K562 (cell line): ENCODE data around the gene SLCO3A1. TPM values are rescaled to one million over a fixed set of nuclear protein-coding genes. Genes with fewer than 3 reads are reported as not detected.

Source experiments
- ATAC-seq: fragments of 200-7000 bp; cut with Tn5 transposase; 3 replicates; pipeline ENCODE4 v1.9.1; 2020; ENCODE audit warnings: moderate library complexity
- BruUV-seq: library from RNA; stranded (reverse); fragments of 400-500 nt; replicated peaks from 2 replicates; lab custom pipeline; 2021; lab: Mats Ljungman, UMichigan
- CTCF ChIA-PET: fragments of 300-600 bp; formaldehyde crosslinking; extraction: SDS; loops from one replicate; lab custom pipeline; 2021; ENCODE audit warnings: low intra/inter-chr PET ratio; lab: Yijun Ruan, JAX
- POLR2A ChIA-PET: fragments of 300-600, 350-650 bp; sonication (Branson Sonifier 250); formaldehyde crosslinking; extraction: SDS; loops from one replicate; lab custom pipeline; 2021; ENCODE audit warnings: antibody characterized with exemption, inconsistent platforms; lab: Yijun Ruan, JAX
- DNase-seq, 4 experiments: peaks; one replicate each; pipeline versions ENCODE4 v3.0.0 to v3.0.0-alpha.2; 2011 to 2018; ENCODE audit warnings: low spot score in 3 of 4, mixed read lengths in 3 of 4; ENCODE audit errors: extremely low read depth in 1 of 4
- FAIRE-seq: peaks from 2 replicates; lab custom pipeline; 2011; peaks lifted over from hg19 to GRCh38; lab: Jason Lieb, UNC
- H2AFZ ChIP-seq: 2 replicates; pipeline ENCODE4 v1.6.0; 2011; ENCODE audit warnings: low read depth, low read length, control low read depth, inconsistent platforms
- H3K27ac ChIP-seq: fragments of 200-600 bp; 3 replicates; pipeline ENCODE4 v1.8.0; 2011; ENCODE audit warnings: low read depth, mild to moderate bottlenecking, control low read depth, inconsistent platforms, low read length, moderate library complexity, mixed read lengths; ENCODE audit errors: extremely low read depth
- H3K27me3 ChIP-seq, 2 experiments: fragments of 300-600 bp in 1 of 2; 2 replicates in 1 of 2; 3 replicates in 1 of 2; pipeline versions ENCODE4 v1.6.0 to v1.8.0; 2011; ENCODE audit warnings: inconsistent platforms in 2 of 2, low read length in 2 of 2, mild to moderate bottlenecking in 1 of 2, mixed read lengths in 1 of 2, moderate library complexity in 1 of 2; ENCODE audit not compliant: control insufficient read depth in 2 of 2, insufficient read depth in 2 of 2
- H3K36me3 ChIP-seq: fragments of 300-600 bp; 3 replicates; pipeline ENCODE4 v1.8.0; 2011; ENCODE audit warnings: mild to moderate bottlenecking, low read length, inconsistent platforms; ENCODE audit not compliant: control insufficient read depth, insufficient read depth
- H3K4me1 ChIP-seq, 2 experiments: fragments of 200-600 bp in 1 of 2; replicated peaks in 1 of 2; 2 replicates in 1 of 2; 3 replicates in 1 of 2; pipeline versions ENCODE4 v1.5.1 to v1.8.0; 2011; ENCODE audit warnings: inconsistent platforms in 2 of 2, low read length in 2 of 2, mild to moderate bottlenecking in 1 of 2, mixed read lengths in 1 of 2, moderate library complexity in 1 of 2; ENCODE audit not compliant: control insufficient read depth in 2 of 2, insufficient read depth in 2 of 2
- H3K4me2 ChIP-seq: 2 replicates; pipeline ENCODE4 v1.6.1; 2011; ENCODE audit warnings: low read length, control low read depth, inconsistent platforms, mixed read lengths; ENCODE audit not compliant: insufficient read depth
- H3K4me3 ChIP-seq: fragments of 200-600 bp; sonication (generic), shearing (Covaris generic); 2 replicates; pipeline ENCODE4 v1.5.1; 2016; ENCODE audit warnings: control low read depth, inconsistent platforms
- H3K79me2 ChIP-seq: fragments of 200-600 bp; 3 replicates; pipeline ENCODE4 v1.8.0; 2011; ENCODE audit warnings: low read length, inconsistent platforms; ENCODE audit not compliant: control insufficient read depth, insufficient read depth
- H3K9ac ChIP-seq, 2 experiments: 2 replicates each; pipeline versions ENCODE4 v1.6.0 to v1.6.1; 2011; ENCODE audit warnings: low read depth in 2 of 2, low read length in 2 of 2, control low read depth in 1 of 2, inconsistent platforms in 1 of 2, mild to moderate bottlenecking in 1 of 2, mixed read lengths in 1 of 2; ENCODE audit not compliant: insufficient read depth in 1 of 2
- H3K9me1 ChIP-seq: one replicate; pipeline ENCODE4 v1.6.0; 2011; ENCODE audit warnings: inconsistent platforms, mild to moderate bottlenecking, low read length, moderate library complexity; ENCODE audit not compliant: control insufficient read depth, insufficient read depth
- H3K9me3 ChIP-seq: replicated peaks from 2 replicates; pipeline ENCODE4 v1.5.1; 2011; ENCODE audit warnings: low read depth, low read length, inconsistent platforms; ENCODE audit not compliant: control insufficient read depth, insufficient read depth
- H4K20me1 ChIP-seq: replicated peaks from 2 replicates; pipeline ENCODE4 v1.6.1; 2011; ENCODE audit warnings: low read length, inconsistent platforms, mixed read lengths; ENCODE audit not compliant: control insufficient read depth, insufficient read depth
- AFF1 ChIP-seq, 2 experiments: fragments of 450-650 bp; IDR thresholded peaks; 2 replicates each; pipeline ENCODE4 v1.6.1; 2018; ENCODE audit warnings: mild to moderate bottlenecking in 2 of 2, low read depth in 1 of 2; ENCODE audit not compliant: partially characterized antibody in 2 of 2
- BACH1 ChIP-seq: fragments of 200-800 bp; sonication (Bioruptor generic); IDR thresholded peaks from 2 replicates; pipeline ENCODE4 v1.6.1; 2016; ENCODE audit warnings: missing genetic modification characterization, missing compliant biosample characterization
- HMG20A ChIP-seq: fragments of 450-650 bp; formaldehyde crosslinking; conservative IDR thresholded peaks from 2 replicates; pipeline ENCODE4 v1.4.0; 2020; ENCODE audit warnings: mild to moderate bottlenecking, mixed read lengths
- HNRNPUL1 ChIP-seq: fragments of 200-400 bp; formaldehyde crosslinking; IDR thresholded peaks from 2 replicates; pipeline ENCODE4 v1.6.1; 2017; ENCODE audit warnings: low read length
- KAT8 ChIP-seq: fragments of 450-650 bp; IDR thresholded peaks from 2 replicates; pipeline ENCODE4 v1.6.1; 2016; ENCODE audit warnings: low read depth, mild to moderate bottlenecking
- MCM5 ChIP-seq: fragments of 450-650 bp; IDR thresholded peaks from 2 replicates; pipeline ENCODE4 v1.6.1; 2016; ENCODE audit warnings: low read depth
- MLX ChIP-seq, 2 experiments: fragments of 450-650 bp in 1 of 2; sonication (generic) in 1 of 2; formaldehyde crosslinking; conservative IDR thresholded peaks; 2 replicates each; pipeline versions ENCODE4 v1.4.0 to v1.8.1; 2020 to 2022; ENCODE audit warnings: mild to moderate bottlenecking in 1 of 2, missing genetic modification reagents in 1 of 2
- NCOA2 ChIP-seq, 2 experiments: fragments of 450-650 bp; IDR thresholded peaks; 2 replicates each; pipeline ENCODE4 v1.6.1; 2018; ENCODE audit warnings: mild to moderate bottlenecking in 2 of 2, moderate library complexity in 1 of 2; ENCODE audit not compliant: partially characterized antibody in 2 of 2
- RNF2 ChIP-seq: sonication (generic); IDR thresholded peaks from 2 replicates; pipeline ENCODE4 v1.6.1; 2016
- SMARCB1 ChIP-seq: IDR thresholded peaks from 2 replicates; pipeline ENCODE4 v1.6.1; 2011; ENCODE audit warnings: improper control_type of control experiment, low read depth; ENCODE audit not compliant: insufficient read length
- TEAD2 ChIP-seq: fragments of 450-650 bp; IDR thresholded peaks from 2 replicates; pipeline ENCODE4 v1.6.1; 2016; ENCODE audit warnings: missing genetic modification characterization, control low read depth, missing compliant biosample characterization
- ZBTB26 ChIP-seq: fragments of 450-650 bp; formaldehyde crosslinking; IDR thresholded peaks from 2 replicates; pipeline ENCODE4 v1.4.0; 2022; ENCODE audit warnings: missing genetic modification characterization
- ZKSCAN3 ChIP-seq: fragments of 250-450 bp; sonication (Bioruptor Pico); IDR thresholded peaks from 2 replicates; pipeline ENCODE4 v1.4.0; 2020
- ZNF12 ChIP-seq: sonication (generic); formaldehyde crosslinking; IDR thresholded peaks from 2 replicates; pipeline ENCODE4 v1.4.0; 2020; ENCODE audit warnings: mild to moderate bottlenecking, missing genetic modification reagents
- ZNF512 ChIP-seq: IDR thresholded peaks from 2 replicates; pipeline ENCODE4 v1.6.1; 2016; ENCODE audit warnings: missing genetic modification characterization, missing compliant biosample characterization
- WGBS: fragments of 100-300 bp; shearing (Covaris generic); methylation state at CpG from one replicate; pipeline ENCODE4 v1.1.6; 2016; ENCODE audit warnings: low coverage, mixed read lengths; ENCODE audit not compliant: insufficient coverage; ENCODE audit errors: missing lambda C conversion rate; 5-methylcytosine and 5-hydroxymethylcytosine counted together
- in situ Hi-C: fragments of 300-500 bp; cut with MboI; formaldehyde crosslinking; loops from 4 replicates; pipeline ENCODE4 v1.15.0; 2018; ENCODE audit warnings: inconsistent platforms, mixed read lengths
- intact Hi-C: fragments of 100-400 bp; cut with micrococcal nuclease; formaldehyde crosslinking; loops from 2 replicates; pipeline ENCODE4 v1.14.2; 2022
- polyA plus RNA-seq, 8 experiments: library from polyadenylated mRNA; depleted of rRNA in 4 of 8; stranded (reverse) in 5 of 8; unstranded in 3 of 8; fragments of >200 nt; fragmentation: Nextera tagmentation in 2 of 8; fragmentation: Illumina TruSeq in 1 of 8; extraction: Ambion mirVana in 2 of 8; extraction: Trizol in 1 of 8; gene quantifications; 2 replicates each; pipeline versions ENCODE4 v1.2.1 to v1.2.3, GENCODE V29; 2011 to 2014; ENCODE audit warnings: inconsistent platforms in 1 of 8, missing spikeins in 1 of 8
- total RNA-seq, 7 experiments: library from RNA; depleted of rRNA in 6 of 7; stranded (reverse); fragments of >200 nt in 6 of 7; fragmentation: Illumina TruSeq in 2 of 7; extraction: Trizol in 2 of 7; gene quantifications; 2 replicates each; pipeline versions ENCODE4 v1.2.1 to v1.2.3, GENCODE V29; 2011 to 2021; ENCODE audit warnings: low replicate concordance in 1 of 7

Gene SLCO3A1
- total and polyA plus RNA-seq, 9 of the 15 experiments (the other 6 are each of a cell fraction or from before 2014, with no cell fraction given): 0.01 to 0.84 (median 0.06) TPM; not detected in 3

- Histone ChIP-seq H3K36me3 (no peaks in the 10 kb centered on the region), H3K4me1 (no peaks in the 10 kb centered on the region), H3K79me2 (no peaks in the 10 kb centered on the region), H3K9me1 (no peaks in the 10 kb centered on the region), H3K9me3 (no peaks in the 10 kb centered on the region), H3K9ac (no peak overlapping the region), H3K4me3 (no peak overlapping the region), H2AFZ (no peak overlapping the region), H3K4me2 (no peak overlapping the region), H3K27ac (no peak overlapping the region), H4K20me1 (no peaks in the 10 kb centered on the region), H3K27me3 (peaks cover 0 to 29% of the 10 kb centered on the region in 2 experiments; a peak in 3 of 5 replicates)
- no peak for FAIRE-seq
- no peak for ATAC-seq
- no TSS peak for BruUV-seq
- intact Hi-C loops (no loop called here), in situ Hi-C loops (no loop called here)
- WGBS: 1% methylated on average over 7 of the region's 7 CpGs
- POLR2A ChIA-PET: interaction anchor here (0.7 kb wide), 1 partner anchor 708 kb away, joined by 4 read pairs; no protein-coding TSS in a partner anchor
- CTCF ChIA-PET: no interaction called here
- no peak for DNase-seq
- TF ChIP-seq MLX (CRISPR knock-in tag; conservative IDR thresholded peaks at IDR 0.05) (no peak), AFF1 (IDR thresholded peaks at IDR 0.05; ENCODE audit: low read depth in 1 of 2, partially characterized antibody in 2 of 2) (no peak), NCOA2 (IDR thresholded peaks at IDR 0.05; ENCODE audit: partially characterized antibody in 2 of 2) (no peak), ZKSCAN3 (CRISPR knock-in tag) (no peak), KAT8 (no peak), RNF2 (no peak), HMG20A (CRISPR knock-in tag) (no peak), ZNF512 (tag) (no peak), SMARCB1 (no peak), HNRNPUL1 (no peak), BACH1 (tag) (no peak), TEAD2 (tag) (no peak), ZBTB26 (CRISPR knock-in tag) (no peak), ZNF12 (no peak), MCM5 (no peak)
Observed at GRCh38 chr15:92061511-92062195, 208.1 kb downstream of the SLCO3A1 start.
